GM12875 (cell line): ENCODE data around the gene HIRA.

ENCODE experiments used
- H3K4me3 ChIP-seq: one replicate; pipeline ENCODE4 v1.5.1; 2011; ENCODE audit warnings: low read depth, low read length, control low read depth
- CTCF ChIP-seq: IDR thresholded peaks from 2 replicates; pipeline ENCODE4 v1.5.1; 2011; ENCODE audit warnings: low read depth, mild to moderate bottlenecking, control low read depth, inconsistent platforms, low read length, moderate library complexity, borderline replicate concordance; ENCODE audit not compliant: insufficient read depth

The HIRA gene

GRCh38 chr22:19287076-19287707, 144.3 kb downstream of the HIRA start:
- no peak for TF ChIP-seq CTCF

GRCh38 chr22:19285831-19286230, 145.7 kb downstream of the HIRA start:
- no peak overlapping the region for H3K4me3 ChIP-seq
- no peak for TF ChIP-seq CTCF

More at GRCh38 chr22:19287076-19287707, 144.3 kb downstream of the HIRA start:
- H3K4me3 ChIP-seq, result no peak overlapping the region
